Endothelial cell of umbilical vein (primary cell): ENCODE measurements around the gene PHC1.
A peak's percentile ranks its signal among the peaks of the same experiment; 100 is the strongest.

Experiments
- CTCF ChIP-seq, 2 donors: IDR thresholded peaks; 1 replicate in 1 of 2; 2 replicates in 1 of 2; pipeline ENCODE4 v1.5.1; 2011; ENCODE audit warnings: low read length in 2 of 2, mild to moderate bottlenecking in 2 of 2, moderate library complexity in 2 of 2, control low read depth in 1 of 2, inconsistent platforms in 1 of 2, low read depth in 1 of 2; ENCODE audit not compliant: insufficient read depth in 1 of 2; ENCODE audit errors: extremely low read depth in 1 of 2
- EZH2 ChIP-seq: IDR thresholded peaks from 2 replicates; pipeline ENCODE4 v1.6.1; 2012; ENCODE audit warnings: borderline replicate concordance, low read depth, mild to moderate bottlenecking, moderate library complexity, low read length, inconsistent platforms; ENCODE audit not compliant: severe bottlenecking
- FOS ChIP-seq: IDR thresholded peaks from 2 replicates; pipeline ENCODE4 v1.6.1; 2011; ENCODE audit warnings: mild to moderate bottlenecking, low read length, moderate library complexity, borderline replicate concordance; ENCODE audit not compliant: insufficient read depth
- GATA2 ChIP-seq: IDR thresholded peaks from 2 replicates; pipeline ENCODE4 v1.7.0; 2011; ENCODE audit warnings: low read depth, mild to moderate bottlenecking, moderate library complexity, mixed read lengths, low read length; ENCODE audit not compliant: insufficient read length, insufficient read depth
- JUN ChIP-seq: IDR thresholded peaks from 2 replicates; pipeline ENCODE4 v1.6.1; 2011; ENCODE audit warnings: borderline replicate concordance, low read depth; ENCODE audit not compliant: insufficient read length, insufficient read depth
- MYC ChIP-seq: IDR thresholded peaks from one replicate; pipeline ENCODE4 v1.6.1; 2011; ENCODE audit warnings: mild to moderate bottlenecking, low read depth, low read length
- POLR2A ChIP-seq: IDR thresholded peaks from 2 replicates; pipeline ENCODE4 v1.6.1; 2012; ENCODE audit warnings: low read depth, mild to moderate bottlenecking, control low read depth, low read length
- POLR2AphosphoS5 ChIP-seq: IDR thresholded peaks from 2 replicates; pipeline ENCODE4 v1.6.1; 2012; ENCODE audit warnings: low read depth, mild to moderate bottlenecking, control low read depth, low read length, moderate library complexity; ENCODE audit not compliant: insufficient read depth
- TF ChIP-seq, protein P1 (sequence below): IDR thresholded peaks from 2 replicates; pipeline ENCODE4 v1.6.1; 2011; ENCODE audit not compliant: insufficient read depth, insufficient read length

DNA sequence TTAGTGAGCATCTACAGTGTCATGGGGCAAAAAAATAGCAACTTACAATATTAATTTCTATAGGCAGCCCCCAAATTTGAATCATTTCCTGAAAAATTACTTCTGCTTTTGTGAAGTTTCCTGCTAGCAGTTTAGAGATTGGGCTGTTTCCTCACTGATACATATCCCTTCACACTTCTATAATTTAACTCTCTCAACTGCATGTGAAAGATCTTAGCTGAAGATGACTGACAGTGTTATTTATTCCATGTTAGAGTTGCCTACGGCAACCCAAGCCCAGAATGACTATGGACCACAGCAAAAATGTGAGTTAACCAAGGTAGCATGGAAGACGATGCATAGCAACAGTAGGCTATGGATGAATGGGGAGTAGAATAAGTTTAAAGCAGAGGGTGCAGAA lies 75.1 kb downstream of the PHC1 start, which contains the start of gene KLRG1:
- TF ChIP-seq CTCF (IDR thresholded peaks at IDR 0.05; ENCODE audit: extremely low read depth in 1 of 2, insufficient read depth in 1 of 2, low read depth in 1 of 2, low read length in 2 of 2) (no peak), POLR2AphosphoS5 (no peak), POLR2A (no peak), EZH2 (no peak), FOS (no peak), MYC (no peak), JUN (peak; percentile 50), GATA2 (no peak)
- TF ChIP-seq, protein P1, sequence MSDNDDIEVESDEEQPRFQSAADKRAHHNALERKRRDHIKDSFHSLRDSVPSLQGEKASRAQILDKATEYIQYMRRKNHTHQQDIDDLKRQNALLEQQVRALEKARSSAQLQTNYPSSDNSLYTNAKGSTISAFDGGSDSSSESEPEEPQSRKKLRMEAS = no peak
